Measurements from ENCODE around the gene MAP3K14.

GRCh38 chr17:45225051-45225700 lies 91.6 kb downstream of the MAP3K14 start:
- TF ChIP-seq SPI1 (IDR thresholded peaks at IDR 0.05; ENCODE audit: low read depth, low read length), result no peak
- TF ChIP-seq POLR2AphosphoS5 (IDR thresholded peaks at IDR 0.05; ENCODE audit: low read depth, low read length), result no peak
